Right renal cortex interstitium (tissue), 3 donors: ENCODE results near the gene ADARB1. TPM values are rescaled to one million over a fixed set of nuclear protein-coding genes. Genes with fewer than 3 reads are reported as not detected.

ENCODE experiments used
- DNase-seq, 3 donors: peaks; one replicate each; pipeline ENCODE4 v3.0.0-alpha.2; 2013; ENCODE audit warnings: low read depth in 3 of 3, low spot score in 2 of 3
- polyA plus RNA-seq, 3 donors: library from polyadenylated mRNA; unstranded; fragments of 120-200 nt; gene quantifications; one replicate each; pipeline ENCODE4 v1.2.1, GENCODE V29; 2013; ENCODE audit not compliant: insufficient read length in 3 of 3

ADARB1 gene
- polyA plus RNA-seq, 3 donors = 14.0 to 15.7 (median 14.8) TPM

DNA sequence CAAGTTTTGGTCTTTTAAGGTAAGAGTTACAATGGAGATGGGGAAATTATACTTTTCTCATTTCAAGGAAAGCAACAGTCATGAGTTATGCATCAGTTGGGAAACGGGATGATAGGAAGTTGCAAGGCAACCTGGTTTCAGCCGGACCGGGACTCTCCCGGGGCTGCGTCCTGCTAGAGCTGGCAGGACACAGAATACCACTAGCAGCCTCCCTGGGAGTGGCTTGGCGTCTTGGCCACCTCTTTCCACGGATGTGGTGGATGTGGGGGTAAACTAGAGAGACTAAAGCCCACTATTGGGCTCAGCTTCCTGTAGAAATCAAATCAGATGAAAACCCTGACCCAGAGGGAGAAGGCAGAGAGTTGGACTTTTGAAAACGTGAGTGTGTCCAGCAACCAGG is 71.9 kb downstream of the ADARB1 start:
- no peak for DNase-seq

DNA sequence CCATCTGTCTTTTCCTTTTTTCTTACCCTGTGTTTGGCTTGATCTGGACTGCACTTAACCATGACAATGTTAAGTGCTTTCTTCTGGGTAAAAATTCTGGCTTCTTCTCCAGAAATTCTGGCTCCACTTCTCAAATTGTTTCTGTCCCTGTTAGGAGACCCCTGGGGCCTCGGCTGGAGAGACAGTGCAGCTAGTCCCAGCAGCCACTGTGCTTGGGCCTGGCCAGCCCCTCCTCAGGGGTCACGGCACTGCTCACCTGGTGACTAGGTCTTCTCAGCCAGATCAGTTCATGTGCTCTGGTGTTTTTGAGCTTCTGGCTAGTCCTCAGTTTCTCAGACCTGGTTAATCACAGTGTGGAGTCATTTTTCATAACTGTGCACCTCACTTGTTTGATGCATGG is 72.4 kb downstream of the ADARB1 start:
- DNase-seq = no peak

DNA sequence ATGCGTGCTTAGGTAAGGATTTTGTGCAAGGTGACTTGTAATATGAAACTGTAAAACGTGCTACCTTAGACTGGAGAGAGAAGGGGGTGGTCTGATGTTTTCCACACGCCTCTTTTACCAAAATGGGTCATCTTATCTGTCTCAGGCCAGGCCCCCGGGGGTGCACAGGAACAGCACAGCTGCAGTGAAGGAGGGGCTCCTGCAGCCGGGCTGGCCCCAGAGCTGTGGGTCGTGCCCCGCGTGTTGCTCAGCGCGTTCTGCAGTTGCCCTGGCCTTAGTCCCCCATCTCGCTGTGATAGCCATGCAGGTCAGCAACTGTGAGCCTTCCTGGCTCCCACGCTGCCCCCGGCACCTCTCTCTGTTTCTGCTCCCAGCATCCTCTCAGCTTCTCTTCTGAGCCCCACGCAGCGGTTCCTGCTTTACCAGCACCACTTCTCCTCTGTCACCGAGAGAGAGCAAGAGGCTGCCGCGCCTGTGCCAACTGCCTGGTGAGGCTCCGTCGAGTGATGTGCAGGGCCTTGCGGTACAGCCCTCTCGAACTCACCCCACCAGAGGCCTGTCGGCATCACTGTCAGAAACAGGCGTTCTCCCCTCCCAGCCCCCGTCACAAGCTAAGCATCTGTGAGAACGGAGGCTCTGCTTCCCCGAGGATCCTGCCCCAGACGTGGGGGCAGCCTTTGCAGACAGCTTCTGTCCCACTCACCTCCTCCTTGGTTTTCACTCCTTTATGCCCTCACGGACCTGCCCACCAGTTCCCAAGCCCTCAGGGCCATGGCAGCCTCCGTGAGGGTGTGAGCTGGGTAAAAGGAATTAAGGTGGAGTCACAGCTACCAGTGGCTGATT is 73.3 kb downstream of the ADARB1 start:
- DNase-seq = no peak

DNA sequence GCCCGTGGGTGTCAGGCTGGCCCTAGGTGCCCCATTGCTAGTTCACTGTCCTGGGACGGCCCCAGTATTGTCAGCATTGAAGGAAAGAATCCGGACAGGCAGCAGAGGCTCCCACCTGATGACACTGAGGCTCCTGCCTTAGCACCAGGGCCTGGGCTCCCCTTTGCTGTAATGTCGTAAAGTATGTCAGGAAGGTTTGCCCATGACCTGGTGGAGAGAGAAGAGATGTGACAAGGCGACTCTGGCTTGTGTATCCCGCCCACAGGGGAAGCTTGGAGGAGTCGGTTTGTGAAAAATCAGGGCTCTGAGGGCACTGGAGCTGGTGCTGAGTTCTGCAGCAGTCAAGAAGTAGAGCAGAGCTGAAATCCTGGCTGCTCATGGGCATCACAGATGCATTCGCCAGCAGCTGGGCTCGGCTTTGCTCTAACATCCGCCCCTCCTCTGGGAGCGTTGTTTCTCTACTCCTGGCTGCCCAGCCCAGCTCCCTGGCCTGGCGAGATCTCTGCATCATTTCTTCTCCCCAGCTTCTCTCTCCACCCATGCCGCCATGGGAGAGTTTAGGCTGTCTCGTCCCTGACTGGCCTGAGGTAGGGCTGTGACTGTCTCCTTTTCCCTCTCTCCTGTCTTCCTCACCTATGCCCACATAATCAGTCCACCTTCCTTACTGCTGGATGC is 74.1 kb downstream of the ADARB1 start:
- no peak for DNase-seq

DNA sequence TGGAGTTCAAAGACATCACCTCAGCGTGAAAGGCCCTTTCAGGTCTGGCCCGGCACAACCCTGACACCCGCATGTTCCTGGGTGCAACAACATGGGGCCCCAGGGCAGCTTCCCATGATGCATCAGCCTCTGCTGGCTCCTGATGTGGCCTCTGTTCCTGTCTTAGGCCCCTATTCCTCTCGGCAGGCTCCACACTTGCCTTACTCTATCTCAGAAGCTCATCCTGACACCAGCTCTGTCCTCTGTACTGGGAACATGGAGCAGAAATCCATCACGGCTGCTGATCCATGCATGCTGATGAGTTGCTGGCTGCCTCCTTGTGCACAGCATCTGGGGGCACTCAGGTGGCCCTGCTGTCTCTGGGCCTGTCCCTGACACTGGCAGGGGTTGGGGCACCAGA is 74.6 kb downstream of the ADARB1 start:
- no peak for DNase-seq

DNA sequence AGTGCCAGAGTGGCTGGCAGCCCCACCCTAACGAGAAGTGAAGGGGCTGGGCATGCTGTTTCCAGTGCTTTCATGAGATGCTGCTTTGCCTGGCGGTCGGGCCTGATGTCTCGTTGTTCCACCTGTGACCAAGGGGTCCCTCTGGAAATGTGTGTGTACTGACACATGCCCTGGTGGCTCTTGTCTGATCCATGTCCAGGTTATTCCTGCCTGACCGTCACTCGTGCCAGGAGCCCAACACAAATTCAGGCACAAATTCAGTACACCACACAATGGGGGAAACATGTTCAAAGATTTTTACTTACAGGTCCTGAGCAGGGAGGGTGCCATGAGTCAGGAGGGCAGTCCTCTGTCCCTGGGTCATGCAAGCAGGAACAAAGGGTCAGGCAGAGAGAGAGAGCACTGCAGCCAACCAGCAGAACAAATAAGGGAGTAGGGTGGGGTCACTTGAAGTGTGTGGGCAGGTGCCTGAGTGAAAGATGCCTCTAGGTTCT is 76.3 kb downstream of the ADARB1 start:
- DNase-seq = no peak

DNA sequence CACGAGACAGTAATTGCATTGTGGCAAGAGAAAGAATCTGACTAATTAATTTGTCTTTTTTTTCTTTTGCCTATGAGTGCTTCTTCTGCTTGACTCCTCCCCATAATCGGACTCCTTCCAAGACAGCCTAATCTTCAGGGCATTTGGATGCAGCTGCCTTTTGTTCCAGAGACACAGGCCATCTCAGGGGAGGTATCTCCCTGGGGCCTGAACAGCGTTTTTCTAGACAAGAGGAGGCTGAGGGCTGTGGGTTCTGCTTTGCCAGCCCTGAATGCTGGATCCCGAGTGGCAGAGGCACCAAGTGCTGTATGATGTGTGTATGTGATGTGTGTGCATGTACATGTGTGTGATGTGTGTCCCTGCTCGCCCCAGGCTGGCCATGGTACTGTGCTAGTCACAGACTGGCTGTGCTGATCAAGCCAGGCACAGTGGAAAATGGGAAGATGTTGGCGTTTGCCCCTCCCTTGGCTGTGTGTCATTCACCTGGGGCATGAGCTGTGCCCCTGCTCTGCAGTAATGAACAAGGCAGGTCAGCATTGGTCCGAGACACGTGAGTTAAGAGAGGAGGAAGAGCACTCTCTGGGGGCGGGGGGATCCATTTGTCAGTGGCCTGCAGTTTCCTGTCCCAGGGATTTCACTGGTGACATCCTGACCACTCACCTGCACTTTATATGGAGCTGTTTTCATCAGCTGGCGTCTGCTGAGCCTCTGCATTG is 77.2 kb downstream of the ADARB1 start:
- DNase-seq = no peak

DNA sequence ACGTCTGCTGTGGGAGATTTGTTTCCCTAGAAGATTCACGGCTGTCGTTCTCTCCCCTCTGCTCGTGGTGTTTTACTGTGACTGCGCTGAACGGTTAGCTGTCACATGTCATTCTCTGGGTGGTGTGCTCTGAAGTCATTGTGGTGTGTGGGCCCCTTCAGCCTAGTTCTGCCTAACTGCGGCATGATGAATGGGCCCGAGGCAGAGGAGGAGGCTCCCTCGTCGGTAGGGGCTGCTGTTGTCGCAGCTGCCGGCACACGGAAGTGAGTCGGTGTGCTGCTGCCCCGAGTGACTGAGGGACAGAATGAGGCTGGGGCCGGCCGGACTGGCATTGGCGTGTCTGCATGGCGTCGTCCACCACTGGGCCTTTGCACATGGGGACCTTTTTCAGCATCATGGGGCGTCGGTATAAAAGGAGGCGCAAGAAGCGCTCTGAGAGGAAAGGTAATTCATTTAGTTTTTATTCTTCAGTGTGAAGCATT is 77.9 kb downstream of the ADARB1 start:
- peak in 1 of 3 donors; percentile 27 for DNase-seq

DNA sequence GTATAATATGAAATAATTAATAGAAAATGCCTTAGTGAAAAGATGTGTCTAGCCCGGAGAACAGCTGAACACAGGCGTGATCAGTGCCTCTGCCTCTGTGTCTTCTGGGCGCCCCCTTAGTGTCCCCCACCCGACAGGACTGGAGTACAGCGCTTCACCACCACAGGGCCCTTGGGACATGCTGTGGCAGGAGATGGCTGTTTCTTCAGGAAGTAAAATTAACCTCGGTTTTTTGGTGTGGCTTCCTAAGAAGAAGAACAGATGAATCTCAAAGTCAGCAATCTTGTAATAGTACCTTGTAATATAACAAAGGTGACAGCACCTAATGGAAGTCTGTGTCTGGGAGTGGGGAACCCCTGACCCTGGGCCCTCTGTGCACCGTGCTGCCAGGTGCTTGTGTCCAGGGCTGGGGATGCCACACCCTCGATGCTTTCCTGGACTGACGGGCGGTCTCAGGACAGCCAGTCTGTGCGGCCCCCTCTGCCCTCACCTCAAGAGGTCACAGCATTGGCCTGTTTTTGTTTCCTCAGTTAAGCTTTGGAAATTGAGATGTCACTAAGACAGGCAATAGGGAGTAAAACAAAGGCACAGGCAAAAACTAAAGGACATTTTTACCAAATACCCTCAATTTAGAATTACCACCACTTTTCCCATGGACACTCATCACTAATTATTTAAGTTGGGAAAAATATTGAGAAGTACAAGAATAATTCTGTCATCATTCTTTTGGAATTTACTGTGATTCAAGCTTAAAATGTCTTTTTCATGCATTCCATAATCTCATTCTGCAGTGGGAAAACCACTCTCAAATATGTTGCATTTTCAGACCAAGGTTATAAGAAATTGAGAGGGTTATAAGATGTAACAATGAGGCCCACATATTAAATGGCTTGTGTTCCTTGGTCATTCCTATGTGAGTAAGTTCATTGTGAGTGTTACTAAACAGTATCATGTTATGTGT is 79.3 kb downstream of the ADARB1 start:
- no peak for DNase-seq

DNA sequence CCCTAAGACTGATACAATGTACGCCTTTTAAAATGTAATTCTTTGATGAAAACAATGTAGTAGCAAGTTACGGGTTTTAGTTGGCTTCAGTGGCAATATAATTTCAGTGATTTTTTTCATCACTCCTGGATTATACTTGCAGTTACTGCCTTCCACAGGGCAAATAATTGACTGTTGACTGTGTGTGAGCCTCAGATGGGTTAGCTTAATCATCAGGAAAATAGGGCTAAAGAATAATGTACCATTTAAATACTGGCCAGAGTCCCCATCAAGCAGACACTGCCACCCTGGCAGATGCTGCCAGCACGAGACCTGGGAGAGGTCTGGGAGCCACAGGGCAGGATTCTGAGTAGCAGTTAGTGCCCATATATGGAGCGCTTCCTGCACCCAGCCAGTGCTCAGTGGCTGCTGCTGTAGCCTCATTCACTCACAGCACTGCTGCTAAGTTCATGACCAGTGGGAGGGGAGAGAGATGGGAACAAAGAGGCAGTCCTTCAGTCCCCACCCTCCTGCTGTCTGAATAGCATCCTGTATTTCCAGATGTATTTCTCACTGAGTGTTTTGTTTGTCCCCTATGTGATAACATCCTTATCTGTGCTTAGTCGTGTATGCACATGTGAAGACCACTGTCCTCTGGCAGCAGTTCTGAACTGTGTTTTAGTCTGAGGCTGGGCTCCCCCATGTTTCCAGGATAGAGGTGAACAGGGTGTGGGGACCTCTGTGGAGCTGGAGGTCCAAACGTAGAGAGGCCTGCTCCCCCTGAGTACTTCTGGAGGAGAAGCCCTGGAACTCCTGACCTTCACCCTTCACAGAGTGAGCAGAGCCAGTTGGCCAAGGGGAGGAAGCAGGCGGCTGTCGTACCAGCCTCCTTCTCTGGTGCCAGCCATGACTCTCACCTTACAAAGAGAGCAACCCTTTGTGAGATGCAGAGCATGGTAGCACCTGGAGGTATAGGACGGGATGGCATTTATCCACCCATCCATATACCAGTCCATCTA is 80.4 kb downstream of the ADARB1 start:
- DNase-seq = no peak

DNA sequence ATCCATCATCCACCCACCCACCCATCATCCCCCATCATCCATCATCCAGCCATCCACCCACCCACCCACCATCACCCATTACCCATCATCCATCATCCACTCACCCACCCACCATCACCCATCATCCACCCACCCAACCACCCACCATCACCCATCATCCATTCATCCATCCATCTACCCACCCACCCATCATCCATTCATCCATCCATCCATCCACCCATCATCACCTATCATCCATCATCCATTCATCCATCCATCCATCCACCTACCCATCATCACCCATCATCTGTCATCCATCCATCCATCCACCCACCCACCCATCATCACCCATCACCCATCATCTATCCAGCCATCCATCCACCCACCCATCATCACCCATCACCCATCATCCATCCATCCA is 81.5 kb downstream of the ADARB1 start:
- DNase-seq = no peak

DNA sequence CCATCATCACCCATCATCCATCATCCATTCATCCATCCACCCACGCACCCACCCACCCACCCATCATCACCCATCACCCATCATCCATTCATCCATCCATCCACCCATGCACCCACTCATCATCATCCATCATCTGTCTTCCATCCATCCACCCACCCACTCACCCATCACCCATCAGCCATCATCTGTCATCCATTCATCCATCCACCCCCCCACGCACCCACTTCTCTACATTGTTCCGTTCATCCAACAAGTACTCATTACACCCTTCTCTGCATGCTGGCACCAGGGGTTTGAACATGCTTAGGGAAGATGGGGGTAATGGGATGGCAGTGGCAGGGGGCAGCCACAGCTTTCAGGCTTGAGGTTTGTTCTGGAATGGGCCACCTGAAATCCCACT is 82.1 kb downstream of the ADARB1 start:
- no peak for DNase-seq

DNA sequence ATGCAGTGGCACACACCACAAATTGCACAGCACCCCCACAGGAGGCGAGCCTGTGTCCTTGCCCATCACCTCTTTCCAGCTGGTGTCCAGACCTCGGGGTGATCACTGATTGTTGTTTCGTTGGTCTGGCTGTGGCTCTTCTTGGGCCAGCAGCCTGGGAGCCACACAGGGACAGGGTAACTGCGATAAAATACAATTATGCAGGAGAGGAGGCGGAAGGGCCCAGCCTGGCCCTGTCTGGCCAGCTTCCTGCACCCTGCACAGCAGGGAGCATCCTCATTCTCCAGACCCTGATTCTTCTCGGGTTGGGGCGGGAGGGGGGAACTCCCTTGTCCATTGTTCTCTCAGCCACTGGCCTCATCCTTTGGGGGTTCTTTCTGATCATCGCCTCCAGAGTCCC is 83.6 kb downstream of the ADARB1 start:
- DNase-seq = no peak

DNA sequence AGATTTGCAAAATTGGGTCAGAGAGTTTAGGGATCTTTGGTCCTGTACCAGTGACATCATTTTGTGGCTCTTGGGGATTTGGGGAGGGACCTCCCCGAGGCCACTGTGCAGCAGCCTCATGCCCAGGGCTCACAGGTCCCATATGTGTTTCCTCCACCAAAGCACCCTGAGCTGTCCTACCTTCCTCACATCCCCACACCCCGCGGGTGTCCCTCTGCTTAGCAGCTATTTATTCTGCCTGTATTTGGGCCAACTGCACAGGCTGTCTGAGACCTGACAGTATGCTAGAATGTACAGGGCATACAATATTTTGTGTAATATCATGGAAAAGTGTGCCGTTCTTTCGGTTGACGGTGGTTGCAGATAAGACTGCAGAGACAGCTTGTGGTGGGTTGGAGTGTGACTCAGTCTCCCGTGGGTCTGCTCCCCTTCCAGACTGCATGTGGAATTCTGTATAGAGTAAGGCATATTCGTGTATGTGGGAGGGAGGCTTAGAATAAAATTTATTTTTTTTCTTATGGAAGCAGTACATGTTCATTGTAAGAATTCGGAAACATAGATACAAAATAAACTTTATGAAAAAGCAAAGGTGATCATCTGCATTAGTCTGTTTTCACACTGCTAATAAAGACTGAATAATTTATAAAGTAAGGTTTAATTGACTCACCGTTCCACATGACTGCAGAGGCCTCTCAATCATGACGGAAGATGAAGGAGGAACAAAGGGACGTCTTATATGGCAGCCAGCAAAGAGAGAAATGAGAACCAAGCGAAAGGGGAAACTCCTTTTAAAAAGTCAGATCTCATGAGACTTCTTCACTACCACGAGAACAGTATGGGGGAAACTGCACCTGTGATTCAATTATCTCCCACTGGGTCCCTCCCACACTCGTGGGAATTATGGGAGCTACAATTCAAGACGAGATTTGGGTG is 84.4 kb downstream of the ADARB1 start:
- no peak for DNase-seq

DNA sequence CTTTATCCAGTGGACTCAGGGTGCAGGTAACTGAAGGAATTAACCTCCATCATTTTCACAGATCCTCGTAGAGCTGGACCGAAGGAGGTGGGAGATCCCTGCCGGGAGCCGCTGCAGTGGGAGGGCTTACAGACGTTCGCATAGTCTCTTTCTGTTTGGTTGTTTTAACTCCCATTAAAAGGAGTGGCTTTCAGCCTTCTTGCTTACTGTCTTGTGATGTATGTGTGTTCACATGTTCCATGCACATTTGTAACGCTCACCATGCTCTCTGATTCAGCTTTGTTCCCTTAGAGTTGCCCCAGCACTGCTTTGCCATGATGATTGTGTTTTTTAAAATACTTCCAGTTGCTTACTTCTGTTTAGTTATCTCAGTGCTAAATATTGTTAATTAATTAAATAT is 85.8 kb downstream of the ADARB1 start:
- DNase-seq = no peak

DNA sequence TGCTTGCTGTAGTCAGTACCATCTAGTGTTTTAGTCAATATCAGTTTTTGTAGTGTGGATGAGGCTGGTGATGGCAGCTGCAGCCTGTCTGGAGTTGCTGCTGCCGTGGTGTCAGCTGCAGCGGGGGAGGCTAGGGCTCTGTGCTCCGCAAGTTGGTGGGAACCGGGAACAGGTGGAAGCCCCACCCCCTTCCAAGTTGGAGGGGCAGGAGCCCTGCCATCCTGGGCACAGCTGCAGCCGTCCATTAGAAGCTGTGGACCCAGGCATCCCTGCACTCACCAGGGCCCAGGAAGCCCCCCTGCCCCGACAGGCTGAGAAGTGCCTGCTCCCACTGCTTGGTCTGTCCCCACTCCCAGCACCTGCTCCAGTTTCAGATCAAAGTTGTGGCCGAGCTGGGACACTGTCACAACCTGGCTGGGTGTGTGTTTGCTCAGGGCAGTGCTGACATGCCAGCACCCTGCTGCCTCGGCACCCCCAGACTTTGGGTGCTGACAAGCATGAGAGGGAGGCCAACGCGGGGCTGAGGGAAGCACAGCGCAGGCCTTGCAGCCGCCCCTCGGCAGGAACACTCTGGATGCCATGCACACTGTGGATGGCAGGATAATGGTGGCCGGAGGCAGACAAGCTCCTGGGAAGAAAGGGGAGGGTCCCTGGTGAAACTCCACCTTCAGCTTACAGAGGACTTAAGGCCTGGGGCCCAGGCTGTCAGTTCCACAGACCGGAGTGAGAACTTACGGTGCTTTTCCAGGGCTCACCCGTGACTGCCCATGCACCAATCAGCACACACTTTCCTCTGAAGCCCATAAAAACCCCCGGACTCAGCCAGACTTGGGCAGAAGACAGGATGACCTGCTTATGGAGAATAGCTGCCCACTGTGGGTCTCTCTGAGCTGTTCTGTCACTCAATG is 86.9 kb downstream of the ADARB1 start:
- DNase-seq = peak in 1 of 3 donors; percentile 13

DNA sequence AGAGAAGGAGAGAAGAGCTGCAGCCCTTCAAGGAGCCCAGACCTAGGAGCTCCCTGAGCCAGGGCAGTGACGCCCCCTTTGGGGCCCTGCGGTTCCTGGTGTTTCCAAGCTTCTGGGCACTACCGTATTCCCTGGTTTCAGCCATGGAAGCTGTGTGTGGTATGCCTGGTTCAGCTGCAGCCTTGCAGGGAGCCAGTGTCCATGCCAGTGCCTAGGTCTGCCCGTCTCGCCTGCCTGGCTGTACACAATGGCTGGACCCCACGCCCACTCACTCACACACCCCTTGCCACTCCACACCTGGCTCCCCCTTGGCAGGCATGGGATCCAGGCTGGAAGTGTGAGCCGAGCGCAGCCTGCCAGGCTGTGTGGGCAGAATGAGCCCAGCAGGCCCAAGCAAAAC is 87.7 kb downstream of the ADARB1 start:
- no peak for DNase-seq
